Calu3 (cell line): ENCODE measurements around the gene PARD3. TPM values are rescaled to one million over a fixed set of nuclear protein-coding genes. Genes with fewer than 3 reads are reported as not detected.

Experiments
- BruUV-seq: library from RNA; stranded (reverse); fragments of 400-500 nt; replicated peaks from 2 replicates; lab custom pipeline; 2021; lab: Mats Ljungman, UMichigan
- CTCF ChIA-PET: fragments of 300-600 bp; sonication (Branson Sonifier 250); formaldehyde crosslinking; loops from one replicate; lab custom pipeline; 2022; ENCODE audit warnings: antibody characterized with exemption; lab: Charles Lee
- DNase-seq: peaks from one replicate; pipeline ENCODE4 v3.0.0; 2022
- H3K27ac Mint-ChIP-seq: one replicate; pipeline ENCODE4 v1.8.0; 2022; ENCODE audit warnings: mixed read lengths; ENCODE audit not compliant: unreplicated experiment
- H3K27me3 Mint-ChIP-seq: one replicate; pipeline ENCODE4 v1.8.0; 2022; ENCODE audit warnings: mixed read lengths; ENCODE audit not compliant: unreplicated experiment
- H3K36me3 Mint-ChIP-seq: one replicate; pipeline ENCODE4 v1.8.0; 2022; ENCODE audit warnings: mild to moderate bottlenecking, moderate library complexity, mixed read lengths; ENCODE audit not compliant: insufficient read depth, unreplicated experiment
- H3K4me1 Mint-ChIP-seq: one replicate; pipeline ENCODE4 v1.8.0; 2022; ENCODE audit warnings: mild to moderate bottlenecking, low read depth, mixed read lengths; ENCODE audit not compliant: unreplicated experiment
- H3K4me3 Mint-ChIP-seq: one replicate; pipeline ENCODE4 v1.8.0; 2022; ENCODE audit warnings: mild to moderate bottlenecking, low read depth, moderate library complexity, mixed read lengths; ENCODE audit not compliant: unreplicated experiment
- H3K9me3 Mint-ChIP-seq: one replicate; pipeline ENCODE4 v1.8.0; 2022; ENCODE audit warnings: low read depth, mixed read lengths; ENCODE audit not compliant: unreplicated experiment
- CTCF ChIP-seq: fragments of 200-600 bp; IDR thresholded peaks from one replicate; pipeline ENCODE4 v1.8.0; 2022; ENCODE audit warnings: antibody characterized with exemption; ENCODE audit not compliant: unreplicated experiment
- intact Hi-C: fragments of 100-400 bp; cut with micrococcal nuclease; formaldehyde crosslinking; loops from one replicate; pipeline ENCODE4 v1.10.0; 2022; ENCODE audit not compliant: unreplicated experiment
- total RNA-seq: library from RNA; stranded (reverse); gene quantifications from 2 replicates; pipeline ENCODE4 v1.2.3, GENCODE V29; 2022

Gene PARD3
- total RNA-seq, 1 experiment from 2014 or later: 62.4 TPM

- no peak for DNase-seq
- Mint-ChIP-seq H3K36me3 (no peaks in the 10 kb centered on the region), H3K27me3 (no peaks in the 10 kb centered on the region), H3K27ac (no peak overlapping the region), H3K9me3 (no peaks in the 10 kb centered on the region), H3K4me3 (no peak overlapping the region), H3K4me1 (peaks cover 6% of the 10 kb centered on the region)
- CTCF ChIA-PET: interaction anchor here (0.6 kb wide), 1 partner anchor 10 kb away, joined by 4 read pairs; no protein-coding TSS in a partner anchor
- BruUV-seq: no TSS peak
- no peak for TF ChIP-seq CTCF
- intact Hi-C loops: no loop called here
Measured at GRCh38 chr10:34339816-34340553, 475.1 kb downstream of the PARD3 start.

- H3K27me3 Mint-ChIP-seq: no peaks in the 10 kb centered on the region
- no peak for TF ChIP-seq CTCF
- H3K9me3 Mint-ChIP-seq: no peaks in the 10 kb centered on the region
- H3K4me1 Mint-ChIP-seq: no peaks in the 10 kb centered on the region
- no peak overlapping the region for H3K4me3 Mint-ChIP-seq
- no TSS peak for BruUV-seq
- H3K36me3 Mint-ChIP-seq: no peaks in the 10 kb centered on the region
- intact Hi-C loops: no loop called here
- CTCF ChIA-PET: no interaction called here
- H3K27ac Mint-ChIP-seq: no peak overlapping the region
- no peak for DNase-seq
Measured at GRCh38 chr10:34337917-34338316, 477.2 kb downstream of the PARD3 start.

- intact Hi-C loops: no loop called here
- Mint-ChIP-seq H3K36me3 (no peaks in the 10 kb centered on the region), H3K9me3 (no peaks in the 10 kb centered on the region), H3K27ac (no peak overlapping the region), H3K4me3 (no peak overlapping the region), H3K27me3 (no peaks in the 10 kb centered on the region), H3K4me1 (no peaks in the 10 kb centered on the region)
- BruUV-seq: no TSS peak
- TF ChIP-seq CTCF: no peak
- CTCF ChIA-PET: interaction anchor here (0.8 kb wide), 1 partner anchor 16 kb away, joined by 3 read pairs; no protein-coding TSS in a partner anchor
- DNase-seq: no peak
Measured at GRCh38 chr10:34335960-34336690, 479.0 kb downstream of the PARD3 start.

- intact Hi-C loops: no loop called here
- H3K27ac Mint-ChIP-seq: no peak overlapping the region
- H3K9me3 Mint-ChIP-seq: no peaks in the 10 kb centered on the region
- CTCF ChIA-PET: interaction anchor here (0.5 to 0.6 kb wide), 2 partner anchors 9 to 21 kb away, joined by 6 to 7 read pairs; no protein-coding TSS in a partner anchor
- no peak for DNase-seq
- H3K27me3 Mint-ChIP-seq: no peaks in the 10 kb centered on the region
- no peaks in the 10 kb centered on the region for H3K4me1 Mint-ChIP-seq
- no peak for TF ChIP-seq CTCF
- no peak overlapping the region for H3K4me3 Mint-ChIP-seq
- no TSS peak for BruUV-seq
- H3K36me3 Mint-ChIP-seq: no peaks in the 10 kb centered on the region
Measured at GRCh38 chr10:34334908-34335307, 480.2 kb downstream of the PARD3 start.
